B cell (primary cell): Measurements from ENCODE around the gene MAFG. TPM values are rescaled to one million over a fixed set of nuclear protein-coding genes. Genes with fewer than 3 reads are reported as not detected.
A peak's percentile ranks its signal among the peaks of the same experiment; 100 is the strongest.

Experiments
- ATAC-seq: fragments of 200-7000 bp; cut with Tn5 transposase; one replicate; pipeline ENCODE4 v1.10.0; 2021; ENCODE audit warnings: low read depth, mild to moderate bottlenecking, moderate number of reproducible peaks, moderate library complexity
- CTCF ChIA-PET: fragments of 350-600 bp; sonication (Branson Sonifier 250); formaldehyde crosslinking; loops from one replicate; lab custom pipeline; 2021; ENCODE audit warnings: antibody characterized with exemption, inconsistent platforms; lab: Charles Lee
- POLR2A ChIA-PET: fragments of 350-600 bp; sonication (Branson Sonifier 250); formaldehyde crosslinking; loops from one replicate; lab custom pipeline; 2021; ENCODE audit warnings: antibody characterized with exemption; lab: Charles Lee
- DNase-seq: peaks from one replicate; pipeline ENCODE4 v3.0.0; 2013
- H2AFZ ChIP-seq: 2 replicates; pipeline ENCODE4 v1.6.1; 2012; ENCODE audit warnings: mild to moderate bottlenecking, low read depth, low read length; ENCODE audit not compliant: insufficient read depth, poor library complexity, severe bottlenecking
- H3K27ac ChIP-seq, 2 donors: 1 replicate in 1 of 2; 2 replicates in 1 of 2; pipeline ENCODE4 v1.5.1; 2012 to 2013; ENCODE audit warnings: low read length in 2 of 2, mild to moderate bottlenecking in 2 of 2, moderate library complexity in 1 of 2
- H3K27me3 ChIP-seq, 4 experiments: fragments of 200-600 bp in 1 of 4; sonication (generic) in 1 of 4; replicated peaks in 1 of 4; 1 replicate in 2 of 4; 2 replicates in 2 of 4; pipeline versions ENCODE4 v1.6.1 to v1.7.0; 2013 to 2016; ENCODE audit warnings: low read length in 3 of 4, mild to moderate bottlenecking in 2 of 4, mixed read lengths in 1 of 4, moderate library complexity in 1 of 4; ENCODE audit not compliant: insufficient read depth in 4 of 4, control insufficient read depth in 3 of 4; ENCODE audit errors: control extremely low read depth in 1 of 4
- H3K36me3 ChIP-seq, 2 experiments: replicated peaks in 1 of 2; 1 replicate in 1 of 2; 2 replicates in 1 of 2; pipeline versions ENCODE4 v1.6.1 to v1.7.1; 2013; ENCODE audit warnings: low read length in 1 of 2; ENCODE audit not compliant: insufficient read depth in 2 of 2, control insufficient read depth in 1 of 2; ENCODE audit errors: control extremely low read depth in 1 of 2, extremely low read depth in 1 of 2
- H3K4me1 ChIP-seq, 2 donors: fragments of 200-600 bp in 1 of 2; sonication (generic) in 1 of 2; 1 replicate in 1 of 2; 2 replicates in 1 of 2; pipeline versions ENCODE4 v1.5.1 to v1.6.1; 2013 to 2017; ENCODE audit warnings: low read length in 2 of 2; ENCODE audit not compliant: control insufficient read depth in 2 of 2, insufficient read depth in 2 of 2
- H3K4me2 ChIP-seq: replicated peaks from 2 replicates; pipeline ENCODE3; 2012; ENCODE audit warnings: mild to moderate bottlenecking, low read depth, low read length; ENCODE audit not compliant: poor library complexity, severe bottlenecking
- H3K4me3 ChIP-seq, 5 experiments: fragments of 200-600 bp in 1 of 5; sonication (generic) in 1 of 5; 1 replicate in 3 of 5; 2 replicates in 2 of 5; pipeline versions ENCODE4 v1.5.1 to v1.7.0; 2011 to 2016; ENCODE audit warnings: low read length in 4 of 5, mild to moderate bottlenecking in 4 of 5, low read depth in 2 of 5, control low read depth in 1 of 5, moderate library complexity in 1 of 5; ENCODE audit not compliant: insufficient read depth in 1 of 5; ENCODE audit errors: control extremely low read depth in 1 of 5, extremely low read depth in 1 of 5
- H3K79me2 ChIP-seq: fragments of 200-600 bp; sonication (generic); one replicate; pipeline ENCODE4 v1.6.0; 2016; ENCODE audit warnings: low read length; ENCODE audit not compliant: control insufficient read depth, insufficient read depth
- H3K9ac ChIP-seq: fragments of 200-600 bp; sonication (generic); 2 replicates; pipeline ENCODE4 v1.6.1; 2017; ENCODE audit warnings: mild to moderate bottlenecking, low read length, moderate library complexity
- H3K9me3 ChIP-seq, 3 donors: one replicate each; pipeline versions ENCODE4 v1.6.1 to v1.7.1; 2013; ENCODE audit warnings: low read length in 2 of 3; ENCODE audit not compliant: control insufficient read depth in 2 of 3, insufficient read depth in 1 of 3; ENCODE audit errors: control extremely low read depth in 1 of 3
- H4K20me1 ChIP-seq: 2 replicates; pipeline ENCODE4 v1.6.0; 2012; ENCODE audit warnings: mild to moderate bottlenecking, low read length; ENCODE audit not compliant: insufficient read depth, control insufficient read depth, poor library complexity, severe bottlenecking
- H3K27ac Mint-ChIP-seq: one replicate; pipeline ENCODE4 v1.8.0; 2021; ENCODE audit warnings: mixed read lengths
- H3K27me3 Mint-ChIP-seq: one replicate; pipeline ENCODE4 v1.8.0; 2021; ENCODE audit warnings: mixed read lengths
- H3K4me1 Mint-ChIP-seq: one replicate; pipeline ENCODE4 v1.8.0; 2021; ENCODE audit warnings: mixed read lengths
- H3K4me3 Mint-ChIP-seq: one replicate; pipeline ENCODE4 v1.8.0; 2021; ENCODE audit warnings: mixed read lengths
- H3K9me3 Mint-ChIP-seq: one replicate; pipeline ENCODE4 v1.8.0; 2022; ENCODE audit warnings: mixed read lengths; ENCODE audit not compliant: insufficient read depth
- EZH2 ChIP-seq: IDR thresholded peaks from 2 replicates; pipeline ENCODE4 v1.6.1; 2012; ENCODE audit warnings: borderline replicate concordance, low read depth, mild to moderate bottlenecking, moderate library complexity, low read length; ENCODE audit not compliant: insufficient read depth, poor library complexity, severe bottlenecking
- WGBS: methylation state at CpG from one replicate; pipeline ENCODE4 v1.1.5; 2013; ENCODE audit warnings: missing lambda C conversion rate; ENCODE audit not compliant: insufficient coverage; 5-methylcytosine and 5-hydroxymethylcytosine counted together
- intact Hi-C: fragments of 100-400 bp; cut with micrococcal nuclease; formaldehyde crosslinking; loops from one replicate; pipeline ENCODE4 v1.10.0; 2022
- polyA plus RNA-seq: library from polyadenylated mRNA; depleted of rRNA; stranded (reverse); fragments of >200 nt; gene quantifications from 2 replicates; pipeline ENCODE4 v1.2.3, GENCODE V29; 2012
- total RNA-seq, 2 donors: library from RNA; stranded (reverse); fragments of 120-200 nt in 1 of 2; gene quantifications; 1 replicate in 1 of 2; 2 replicates in 1 of 2; pipeline versions ENCODE4 v1.2.3 to v1.2.4, GENCODE V29; 2013 to 2022
- TF ChIP-seq, protein P1 (sequence below): fragments of 200-600 bp; IDR thresholded peaks from one replicate; pipeline ENCODE4 v1.8.0; 2022; ENCODE audit warnings: antibody characterized with exemption, mild to moderate bottlenecking

Gene MAFG
- total and polyA plus RNA-seq, 2 donors (not counting 1 experiment from before 2014, with no cell fraction given) = 11.4 to 27.9 TPM

GRCh38 chr17:81968396-81968745 lies 40.8 kb upstream of the MAFG start:
- H3K9me3 ChIP-seq = peaks cover 0 to 3% (median 1%) of the 10 kb centered on the region in 3 donors

More at GRCh38 chr17:81968396-81968745, 40.8 kb upstream of the MAFG start:
- ChIA-PET POLR2A (interaction anchor here (0.7 to 2.7 kb wide), 3 partner anchors 9 to 285 kb away, joined by 3 to 28 read pairs (median 3); partner anchors contain the start of genes ASPSCR1, CENPX and LRRC45), CTCF (interaction anchor here (0.9 to 1.6 kb wide), 4 partner anchors 9 to 69 kb away, joined by 3 to 11 read pairs (median 4); partner anchors contain the start of genes DCXR and RAC3)
- WGBS = 91% methylated on average over 3 of the region's 7 CpGs
- no peaks in the 10 kb centered on the region for H4K20me1 ChIP-seq
- H3K27me3 Mint-ChIP-seq = no peaks in the 10 kb centered on the region
- H3K4me1 ChIP-seq = peaks cover 24 to 27% of the 10 kb centered on the region in 2 donors
- H3K4me3 Mint-ChIP-seq = peak overlapping the region; percentile 66
- TF ChIP-seq, protein P1, sequence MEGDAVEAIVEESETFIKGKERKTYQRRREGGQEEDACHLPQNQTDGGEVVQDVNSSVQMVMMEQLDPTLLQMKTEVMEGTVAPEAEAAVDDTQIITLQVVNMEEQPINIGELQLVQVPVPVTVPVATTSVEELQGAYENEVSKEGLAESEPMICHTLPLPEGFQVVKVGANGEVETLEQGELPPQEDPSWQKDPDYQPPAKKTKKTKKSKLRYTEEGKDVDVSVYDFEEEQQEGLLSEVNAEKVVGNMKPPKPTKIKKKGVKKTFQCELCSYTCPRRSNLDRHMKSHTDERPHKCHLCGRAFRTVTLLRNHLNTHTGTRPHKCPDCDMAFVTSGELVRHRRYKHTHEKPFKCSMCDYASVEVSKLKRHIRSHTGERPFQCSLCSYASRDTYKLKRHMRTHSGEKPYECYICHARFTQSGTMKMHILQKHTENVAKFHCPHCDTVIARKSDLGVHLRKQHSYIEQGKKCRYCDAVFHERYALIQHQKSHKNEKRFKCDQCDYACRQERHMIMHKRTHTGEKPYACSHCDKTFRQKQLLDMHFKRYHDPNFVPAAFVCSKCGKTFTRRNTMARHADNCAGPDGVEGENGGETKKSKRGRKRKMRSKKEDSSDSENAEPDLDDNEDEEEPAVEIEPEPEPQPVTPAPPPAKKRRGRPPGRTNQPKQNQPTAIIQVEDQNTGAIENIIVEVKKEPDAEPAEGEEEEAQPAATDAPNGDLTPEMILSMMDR = no peak
- no peak for TF ChIP-seq EZH2
- H3K4me3 ChIP-seq = peak overlapping the region in 4 of 5 experiments; percentile 22 to 59 (median 36)
- H3K9me3 Mint-ChIP-seq = no peaks in the 10 kb centered on the region
- DNase-seq (no peak), ATAC-seq (no peak)
- H3K79me2 ChIP-seq = no peaks in the 10 kb centered on the region
- peaks cover 0 to 8% (median 2%) of the 10 kb centered on the region in 4 experiments for H3K27me3 ChIP-seq
- H3K36me3 ChIP-seq = no peaks in the 10 kb centered on the region
- H3K27ac Mint-ChIP-seq = no peak overlapping the region
- peak overlapping the region; percentile 51 for H3K9ac ChIP-seq
- H3K4me2 ChIP-seq = peak overlapping the region; percentile 83
- intact Hi-C loops = loop anchor here (1.0 kb wide), 1 partner anchor 9 kb away; the partner anchor contains the start of gene ASPSCR1
- H3K27ac ChIP-seq = no peak overlapping the region
- H3K4me1 Mint-ChIP-seq = peaks cover 15% of the 10 kb centered on the region
- H2AFZ ChIP-seq = peak overlapping the region; percentile 71
